ENCODE data around the gene ARHGEF17.

The ARHGEF17 gene

GRCh38 chr11:73291781-73292524 is 16.1 kb upstream of the ARHGEF17 start:
- H3K36me3 ChIP-seq (replicated peaks; ENCODE audit: insufficient read depth, low read length), result no peaks in the 10 kb centered on the region
- H3K9me3 ChIP-seq (replicated peaks; ENCODE audit: insufficient read depth, low read length), result no peaks in the 10 kb centered on the region
- H3K9ac ChIP-seq (ENCODE audit: low read length), result no peak overlapping the region
- no peak for TF ChIP-seq EZH2phosphoT487 (IDR thresholded peaks at IDR 0.05; ENCODE audit: low read length)
- TF ChIP-seq EZH2 (optimal IDR thresholded peaks at IDR 0.05; ENCODE audit: low read depth, low read length), result no peak
- TF ChIP-seq CTCF (IDR thresholded peaks at IDR 0.05; ENCODE audit: low read length), result no peak
- no peak overlapping the region for H3K4me2 ChIP-seq (ENCODE audit: low read depth, low read length)
- no peak overlapping the region for H3K4me3 ChIP-seq (ENCODE audit: low read length)
- H3F3A ChIP-seq (ENCODE audit: insufficient read depth, low read length), result no peaks in the 10 kb centered on the region
- no peaks in the 10 kb centered on the region for H3K79me2 ChIP-seq (ENCODE audit: low read length)
- H2AFZ ChIP-seq (ENCODE audit: low read length), result no peak overlapping the region
- H3K9me2 ChIP-seq (replicated peaks; ENCODE audit: insufficient read depth, low read length), result no peaks in the 10 kb centered on the region
- no peaks in the 10 kb centered on the region for H3K27me3 ChIP-seq (replicated peaks; ENCODE audit: insufficient read depth, low read length)
- no peak overlapping the region for H3K27ac ChIP-seq (ENCODE audit: low read length)
- no peak for DNase-seq
- peaks cover 18% of the 10 kb centered on the region for H3K4me1 ChIP-seq (ENCODE audit: low read length)
- no peaks in the 10 kb centered on the region for H4K20me1 ChIP-seq (ENCODE audit: insufficient read depth, low read length)

DNA sequence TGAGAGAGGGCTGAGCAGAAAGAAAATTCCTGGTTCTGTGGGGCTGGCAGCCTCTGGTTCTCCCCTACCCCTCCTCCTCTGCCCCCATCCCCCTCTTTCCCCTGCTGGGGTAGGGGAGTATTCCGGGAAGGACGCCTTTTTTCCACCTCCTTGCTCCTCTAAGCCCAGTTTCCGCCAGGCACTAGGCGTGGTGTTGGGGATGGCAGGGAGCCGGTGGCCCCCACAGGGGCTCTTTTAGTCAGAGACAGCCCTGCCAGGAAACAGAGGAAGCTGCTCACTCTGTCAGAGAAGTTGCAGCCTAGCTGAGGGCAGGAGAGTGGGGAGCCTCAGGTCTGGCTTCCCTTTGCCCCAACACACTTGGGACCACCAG is 15.6 kb upstream of the ARHGEF17 start:
- H3K4me3 ChIP-seq (ENCODE audit: low read length), result no peak overlapping the region
- TF ChIP-seq EZH2 (optimal IDR thresholded peaks at IDR 0.05; ENCODE audit: low read depth, low read length) (no peak), CTCF (IDR thresholded peaks at IDR 0.05; ENCODE audit: low read length) (no peak)
- no peak for DNase-seq
- H3F3A ChIP-seq (ENCODE audit: insufficient read depth, low read length), result no peaks in the 10 kb centered on the region
- no peak overlapping the region for H3K9ac ChIP-seq (ENCODE audit: low read length)
- H3K4me1 ChIP-seq (ENCODE audit: low read length), result peaks cover 18% of the 10 kb centered on the region
- no peak overlapping the region for H3K4me2 ChIP-seq (ENCODE audit: low read depth, low read length)
- no peaks in the 10 kb centered on the region for H4K20me1 ChIP-seq (ENCODE audit: insufficient read depth, low read length)
- no peaks in the 10 kb centered on the region for H3K9me2 ChIP-seq (replicated peaks; ENCODE audit: insufficient read depth, low read length)
- H3K9me3 ChIP-seq (replicated peaks; ENCODE audit: insufficient read depth, low read length), result no peaks in the 10 kb centered on the region
- H3K79me2 ChIP-seq (ENCODE audit: low read length), result no peaks in the 10 kb centered on the region
- no peak overlapping the region for H3K27ac ChIP-seq (ENCODE audit: low read length)
- no peaks in the 10 kb centered on the region for H3K27me3 ChIP-seq (replicated peaks; ENCODE audit: insufficient read depth, low read length)
- H3K36me3 ChIP-seq (replicated peaks; ENCODE audit: insufficient read depth, low read length), result no peaks in the 10 kb centered on the region
- no peak overlapping the region for H2AFZ ChIP-seq (ENCODE audit: low read length)

GRCh38 chr11:73293356-73293936 is 14.6 kb upstream of the ARHGEF17 start:
- Histone ChIP-seq H3K4me3 (ENCODE audit: low read length) (no peak overlapping the region), H3K9ac (ENCODE audit: low read length) (no peak overlapping the region), H3K9me2 (replicated peaks; ENCODE audit: insufficient read depth, low read length) (no peaks in the 10 kb centered on the region), H3K27ac (ENCODE audit: low read length) (no peak overlapping the region), H3K4me1 (ENCODE audit: low read length) (peaks cover 12% of the 10 kb centered on the region), H3F3A (ENCODE audit: insufficient read depth, low read length) (no peaks in the 10 kb centered on the region), H3K9me3 (replicated peaks; ENCODE audit: insufficient read depth, low read length) (no peaks in the 10 kb centered on the region), H3K36me3 (replicated peaks; ENCODE audit: insufficient read depth, low read length) (no peaks in the 10 kb centered on the region), H3K4me2 (ENCODE audit: low read depth, low read length) (no peak overlapping the region), H4K20me1 (ENCODE audit: insufficient read depth, low read length) (no peaks in the 10 kb centered on the region), H2AFZ (ENCODE audit: low read length) (no peak overlapping the region), H3K27me3 (replicated peaks; ENCODE audit: insufficient read depth, low read length) (no peaks in the 10 kb centered on the region), H3K79me2 (ENCODE audit: low read length) (no peaks in the 10 kb centered on the region)
- TF ChIP-seq EZH2 (optimal IDR thresholded peaks at IDR 0.05; ENCODE audit: low read depth, low read length) (no peak), EZH2phosphoT487 (IDR thresholded peaks at IDR 0.05; ENCODE audit: low read length) (no peak), CTCF (IDR thresholded peaks at IDR 0.05; ENCODE audit: low read length) (no peak)
- DNase-seq, result no peak

Data from MM.1S (cell line).